ENCODE results near the gene GNB1L. TPM values are rescaled to one million over a fixed set of nuclear protein-coding genes. Genes with fewer than 3 reads are reported as not detected.

The GNB1L gene
- total RNA-seq, 1 donor from 2014 or later, result 5.0 TPM

- TF ChIP-seq CTCF (IDR thresholded peaks at IDR 0.05; ENCODE audit: partially characterized antibody, unreplicated experiment), result no peak
- Mint-ChIP-seq H3K9me3 (ENCODE audit: unreplicated experiment) (peaks cover 2% of the 10 kb centered on the region), H3K4me3 (ENCODE audit: unreplicated experiment) (no peak overlapping the region), H3K27me3 (ENCODE audit: unreplicated experiment) (peaks cover 5% of the 10 kb centered on the region), H3K27ac (ENCODE audit: unreplicated experiment) (no peak overlapping the region), H3K36me3 (ENCODE audit: unreplicated experiment) (no peaks in the 10 kb centered on the region), H3K4me1 (ENCODE audit: low read depth, unreplicated experiment) (peaks cover 6% of the 10 kb centered on the region)
- DNase-seq, result no peak
Measured at GRCh38 chr22:19826619-19826950, 28.1 kb downstream of the GNB1L start.

GRCh38 chr22:19825904-19826618 lies 28.6 kb downstream of the GNB1L start:
- DNase-seq, result no peak
- no peak for TF ChIP-seq CTCF (IDR thresholded peaks at IDR 0.05; ENCODE audit: partially characterized antibody, unreplicated experiment)
- Mint-ChIP-seq H3K27me3 (ENCODE audit: unreplicated experiment) (peaks cover 5% of the 10 kb centered on the region), H3K36me3 (ENCODE audit: unreplicated experiment) (no peaks in the 10 kb centered on the region), H3K9me3 (ENCODE audit: unreplicated experiment) (peaks cover 2% of the 10 kb centered on the region), H3K4me3 (ENCODE audit: unreplicated experiment) (no peak overlapping the region), H3K4me1 (ENCODE audit: low read depth, unreplicated experiment) (peaks cover 6% of the 10 kb centered on the region), H3K27ac (ENCODE audit: unreplicated experiment) (no peak overlapping the region)

DNA sequence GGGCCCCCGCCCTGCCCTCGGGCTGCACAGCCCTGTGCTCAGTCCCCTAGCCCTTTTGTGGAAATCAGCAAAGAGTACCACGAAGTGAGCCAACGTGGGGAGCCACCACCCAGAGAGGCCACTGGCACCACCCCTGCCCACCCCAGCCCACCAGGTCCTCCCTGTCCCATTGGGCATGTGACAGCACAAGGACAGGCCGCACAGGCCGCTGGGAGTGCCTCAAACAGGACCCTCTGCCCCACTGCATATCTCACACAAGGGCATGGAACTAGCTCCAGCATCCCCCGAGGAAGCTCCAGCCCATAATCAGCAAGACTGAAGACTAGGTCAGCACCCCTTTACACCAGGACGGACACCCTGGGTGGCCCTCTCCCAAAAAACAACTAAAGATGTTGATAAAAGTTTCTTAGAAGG lies 29.7 kb downstream of the GNB1L start:
- H3K27ac Mint-ChIP-seq (ENCODE audit: unreplicated experiment), result no peak overlapping the region
- peaks cover 2% of the 10 kb centered on the region for H3K9me3 Mint-ChIP-seq (ENCODE audit: unreplicated experiment)
- no peak for DNase-seq
- no peak overlapping the region for H3K4me3 Mint-ChIP-seq (ENCODE audit: unreplicated experiment)
- no peaks in the 10 kb centered on the region for H3K36me3 Mint-ChIP-seq (ENCODE audit: unreplicated experiment)
- TF ChIP-seq CTCF (IDR thresholded peaks at IDR 0.05; ENCODE audit: partially characterized antibody, unreplicated experiment), result no peak
- H3K27me3 Mint-ChIP-seq (ENCODE audit: unreplicated experiment), result peaks cover 5% of the 10 kb centered on the region
- H3K4me1 Mint-ChIP-seq (ENCODE audit: low read depth, unreplicated experiment), result peaks cover 6% of the 10 kb centered on the region

GRCh38 chr22:19824212-19824925 lies 30.3 kb downstream of the GNB1L start:
- Mint-ChIP-seq H3K27me3 (ENCODE audit: unreplicated experiment) (peaks cover 5% of the 10 kb centered on the region), H3K4me1 (ENCODE audit: low read depth, unreplicated experiment) (peaks cover 6% of the 10 kb centered on the region), H3K9me3 (ENCODE audit: unreplicated experiment) (peaks cover 2% of the 10 kb centered on the region), H3K4me3 (ENCODE audit: unreplicated experiment) (no peak overlapping the region), H3K36me3 (ENCODE audit: unreplicated experiment) (no peaks in the 10 kb centered on the region), H3K27ac (ENCODE audit: unreplicated experiment) (no peak overlapping the region)
- no peak for TF ChIP-seq CTCF (IDR thresholded peaks at IDR 0.05; ENCODE audit: partially characterized antibody, unreplicated experiment)
- peak; percentile 22 for DNase-seq

GRCh38 chr22:19823902-19824211 lies 30.8 kb downstream of the GNB1L start:
- Mint-ChIP-seq H3K27ac (ENCODE audit: unreplicated experiment) (no peak overlapping the region), H3K4me3 (ENCODE audit: unreplicated experiment) (no peak overlapping the region), H3K36me3 (ENCODE audit: unreplicated experiment) (no peaks in the 10 kb centered on the region)

More at GRCh38 chr22:19823902-19824211, 30.8 kb downstream of the GNB1L start:
- H3K9me3 Mint-ChIP-seq (ENCODE audit: unreplicated experiment), result peaks cover 2% of the 10 kb centered on the region
- no peak for DNase-seq
- peaks cover 6% of the 10 kb centered on the region for H3K4me1 Mint-ChIP-seq (ENCODE audit: low read depth, unreplicated experiment)
- H3K27me3 Mint-ChIP-seq (ENCODE audit: unreplicated experiment), result peaks cover 5% of the 10 kb centered on the region
- no peak for TF ChIP-seq CTCF (IDR thresholded peaks at IDR 0.05; ENCODE audit: partially characterized antibody, unreplicated experiment)
